ENCODE data around the gene NEK1. TPM values are rescaled to one million over a fixed set of nuclear protein-coding genes. Genes with fewer than 3 reads are reported as not detected.

Gene NEK1
- polyA plus RNA-seq, 1 of the 3 experiments (the other 2 are of a cell fraction), result 2.0 TPM

DNA sequence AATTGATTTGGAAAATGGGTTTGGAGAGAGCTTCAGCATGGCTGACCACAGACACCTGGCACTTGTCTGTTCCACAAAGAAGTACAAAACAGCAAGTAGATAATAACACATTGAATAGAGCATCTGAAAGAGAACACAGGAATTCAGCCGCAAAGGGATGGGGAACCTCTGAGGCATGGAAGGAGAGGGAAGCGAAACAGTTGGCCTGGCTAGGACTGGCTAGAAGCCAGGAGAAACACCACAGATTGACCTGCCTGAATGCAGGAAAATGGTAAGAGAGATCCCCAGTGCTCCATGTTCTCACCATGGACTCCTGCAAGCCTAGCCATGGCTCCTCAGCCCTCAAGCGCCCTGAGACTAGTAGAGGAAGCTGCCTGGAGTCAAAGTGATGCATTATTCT lies 171.9 kb downstream of the NEK1 start (continued):
- TF ChIP-seq, protein P1, sequence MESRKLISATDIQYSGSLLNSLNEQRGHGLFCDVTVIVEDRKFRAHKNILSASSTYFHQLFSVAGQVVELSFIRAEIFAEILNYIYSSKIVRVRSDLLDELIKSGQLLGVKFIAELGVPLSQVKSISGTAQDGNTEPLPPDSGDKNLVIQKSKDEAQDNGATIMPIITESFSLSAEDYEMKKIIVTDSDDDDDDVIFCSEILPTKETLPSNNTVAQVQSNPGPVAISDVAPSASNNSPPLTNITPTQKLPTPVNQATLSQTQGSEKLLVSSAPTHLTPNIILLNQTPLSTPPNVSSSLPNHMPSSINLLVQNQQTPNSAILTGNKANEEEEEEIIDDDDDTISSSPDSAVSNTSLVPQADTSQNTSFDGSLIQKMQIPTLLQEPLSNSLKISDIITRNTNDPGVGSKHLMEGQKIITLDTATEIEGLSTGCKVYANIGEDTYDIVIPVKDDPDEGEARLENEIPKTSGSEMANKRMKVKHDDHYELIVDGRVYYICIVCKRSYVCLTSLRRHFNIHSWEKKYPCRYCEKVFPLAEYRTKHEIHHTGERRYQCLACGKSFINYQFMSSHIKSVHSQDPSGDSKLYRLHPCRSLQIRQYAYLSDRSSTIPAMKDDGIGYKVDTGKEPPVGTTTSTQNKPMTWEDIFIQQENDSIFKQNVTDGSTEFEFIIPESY (IDR thresholded peaks at IDR 0.05; ENCODE audit: borderline replicate concordance, low read depth), result no peak
- TF ChIP-seq, protein P2, sequence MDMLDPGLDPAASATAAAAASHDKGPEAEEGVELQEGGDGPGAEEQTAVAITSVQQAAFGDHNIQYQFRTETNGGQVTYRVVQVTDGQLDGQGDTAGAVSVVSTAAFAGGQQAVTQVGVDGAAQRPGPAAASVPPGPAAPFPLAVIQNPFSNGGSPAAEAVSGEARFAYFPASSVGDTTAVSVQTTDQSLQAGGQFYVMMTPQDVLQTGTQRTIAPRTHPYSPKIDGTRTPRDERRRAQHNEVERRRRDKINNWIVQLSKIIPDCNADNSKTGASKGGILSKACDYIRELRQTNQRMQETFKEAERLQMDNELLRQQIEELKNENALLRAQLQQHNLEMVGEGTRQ (IDR thresholded peaks at IDR 0.05; ENCODE audit: borderline replicate concordance, low read depth, low read length), result no peak
- TF ChIP-seq YY1 (IDR thresholded peaks at IDR 0.05; ENCODE audit: low read depth), result no peak
- TF ChIP-seq NFIC (IDR thresholded peaks at IDR 0.05; ENCODE audit: borderline replicate concordance), result no peak
- no peak for TF ChIP-seq SMC3 (IDR thresholded peaks at IDR 0.05; ENCODE audit: low read depth, low read length)

DNA sequence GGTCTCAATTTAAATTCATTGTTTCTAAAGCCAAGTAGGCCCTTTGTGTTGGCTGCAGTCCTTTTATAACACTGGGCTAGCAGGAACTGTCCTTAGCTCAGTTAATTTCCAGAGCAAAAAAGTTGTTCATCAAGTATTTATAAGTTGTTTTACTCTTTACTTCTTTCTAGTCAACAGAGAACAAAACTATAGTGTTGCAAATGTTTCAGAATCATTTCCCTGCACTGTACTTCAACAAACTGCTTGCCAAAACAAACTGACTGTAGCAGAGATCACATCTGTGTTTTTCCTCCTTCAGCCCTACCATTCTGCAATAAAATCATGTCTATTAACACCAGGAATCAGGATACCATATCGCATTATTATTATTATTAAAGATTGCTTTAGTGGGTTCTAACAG lies 173.1 kb downstream of the NEK1 start:
- ChIA-PET POLR2A (no interaction called here), CTCF (interaction anchor here (1.0 kb wide), 1 partner anchor 428 kb away, joined by 3 read pairs; no protein-coding TSS in a partner anchor)
- TF ChIP-seq NFIC (IDR thresholded peaks at IDR 0.05; ENCODE audit: borderline replicate concordance) (no peak), TAF1 (IDR thresholded peaks at IDR 0.05; ENCODE audit: borderline replicate concordance, low read depth, low read length) (no peak), GATA2 (CRISPR knock-in tag; IDR thresholded peaks at IDR 0.05) (no peak), TCF12 (IDR thresholded peaks at IDR 0.05) (no peak), CHD2 (IDR thresholded peaks at IDR 0.05; ENCODE audit: low read length, partially characterized antibody) (no peak), TEAD4 (IDR thresholded peaks at IDR 0.05; ENCODE audit: borderline replicate concordance, insufficient read depth) (no peak), NRF1 (IDR thresholded peaks at IDR 0.05; ENCODE audit: low read depth, low read length) (no peak), YY1 (IDR thresholded peaks at IDR 0.05; ENCODE audit: low read depth) (no peak), SMC3 (IDR thresholded peaks at IDR 0.05; ENCODE audit: low read depth, low read length) (no peak)
- TF ChIP-seq, protein P2 (IDR thresholded peaks at IDR 0.05; ENCODE audit: borderline replicate concordance, low read depth, low read length), result no peak
- TF ChIP-seq, protein P3, sequence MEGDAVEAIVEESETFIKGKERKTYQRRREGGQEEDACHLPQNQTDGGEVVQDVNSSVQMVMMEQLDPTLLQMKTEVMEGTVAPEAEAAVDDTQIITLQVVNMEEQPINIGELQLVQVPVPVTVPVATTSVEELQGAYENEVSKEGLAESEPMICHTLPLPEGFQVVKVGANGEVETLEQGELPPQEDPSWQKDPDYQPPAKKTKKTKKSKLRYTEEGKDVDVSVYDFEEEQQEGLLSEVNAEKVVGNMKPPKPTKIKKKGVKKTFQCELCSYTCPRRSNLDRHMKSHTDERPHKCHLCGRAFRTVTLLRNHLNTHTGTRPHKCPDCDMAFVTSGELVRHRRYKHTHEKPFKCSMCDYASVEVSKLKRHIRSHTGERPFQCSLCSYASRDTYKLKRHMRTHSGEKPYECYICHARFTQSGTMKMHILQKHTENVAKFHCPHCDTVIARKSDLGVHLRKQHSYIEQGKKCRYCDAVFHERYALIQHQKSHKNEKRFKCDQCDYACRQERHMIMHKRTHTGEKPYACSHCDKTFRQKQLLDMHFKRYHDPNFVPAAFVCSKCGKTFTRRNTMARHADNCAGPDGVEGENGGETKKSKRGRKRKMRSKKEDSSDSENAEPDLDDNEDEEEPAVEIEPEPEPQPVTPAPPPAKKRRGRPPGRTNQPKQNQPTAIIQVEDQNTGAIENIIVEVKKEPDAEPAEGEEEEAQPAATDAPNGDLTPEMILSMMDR (IDR thresholded peaks at IDR 0.05), result no peak
- TF ChIP-seq, protein P4, sequence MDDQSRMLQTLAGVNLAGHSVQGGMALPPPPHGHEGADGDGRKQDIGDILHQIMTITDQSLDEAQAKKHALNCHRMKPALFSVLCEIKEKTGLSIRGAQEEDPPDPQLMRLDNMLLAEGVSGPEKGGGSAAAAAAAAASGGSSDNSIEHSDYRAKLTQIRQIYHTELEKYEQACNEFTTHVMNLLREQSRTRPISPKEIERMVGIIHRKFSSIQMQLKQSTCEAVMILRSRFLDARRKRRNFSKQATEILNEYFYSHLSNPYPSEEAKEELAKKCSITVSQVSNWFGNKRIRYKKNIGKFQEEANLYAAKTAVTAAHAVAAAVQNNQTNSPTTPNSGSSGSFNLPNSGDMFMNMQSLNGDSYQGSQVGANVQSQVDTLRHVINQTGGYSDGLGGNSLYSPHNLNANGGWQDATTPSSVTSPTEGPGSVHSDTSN (IDR thresholded peaks at IDR 0.05), result no peak
- TF ChIP-seq, protein P5, sequence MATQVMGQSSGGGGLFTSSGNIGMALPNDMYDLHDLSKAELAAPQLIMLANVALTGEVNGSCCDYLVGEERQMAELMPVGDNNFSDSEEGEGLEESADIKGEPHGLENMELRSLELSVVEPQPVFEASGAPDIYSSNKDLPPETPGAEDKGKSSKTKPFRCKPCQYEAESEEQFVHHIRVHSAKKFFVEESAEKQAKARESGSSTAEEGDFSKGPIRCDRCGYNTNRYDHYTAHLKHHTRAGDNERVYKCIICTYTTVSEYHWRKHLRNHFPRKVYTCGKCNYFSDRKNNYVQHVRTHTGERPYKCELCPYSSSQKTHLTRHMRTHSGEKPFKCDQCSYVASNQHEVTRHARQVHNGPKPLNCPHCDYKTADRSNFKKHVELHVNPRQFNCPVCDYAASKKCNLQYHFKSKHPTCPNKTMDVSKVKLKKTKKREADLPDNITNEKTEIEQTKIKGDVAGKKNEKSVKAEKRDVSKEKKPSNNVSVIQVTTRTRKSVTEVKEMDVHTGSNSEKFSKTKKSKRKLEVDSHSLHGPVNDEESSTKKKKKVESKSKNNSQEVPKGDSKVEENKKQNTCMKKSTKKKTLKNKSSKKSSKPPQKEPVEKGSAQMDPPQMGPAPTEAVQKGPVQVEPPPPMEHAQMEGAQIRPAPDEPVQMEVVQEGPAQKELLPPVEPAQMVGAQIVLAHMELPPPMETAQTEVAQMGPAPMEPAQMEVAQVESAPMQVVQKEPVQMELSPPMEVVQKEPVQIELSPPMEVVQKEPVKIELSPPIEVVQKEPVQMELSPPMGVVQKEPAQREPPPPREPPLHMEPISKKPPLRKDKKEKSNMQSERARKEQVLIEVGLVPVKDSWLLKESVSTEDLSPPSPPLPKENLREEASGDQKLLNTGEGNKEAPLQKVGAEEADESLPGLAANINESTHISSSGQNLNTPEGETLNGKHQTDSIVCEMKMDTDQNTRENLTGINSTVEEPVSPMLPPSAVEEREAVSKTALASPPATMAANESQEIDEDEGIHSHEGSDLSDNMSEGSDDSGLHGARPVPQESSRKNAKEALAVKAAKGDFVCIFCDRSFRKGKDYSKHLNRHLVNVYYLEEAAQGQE (IDR thresholded peaks at IDR 0.05; ENCODE audit: low read depth, low read length), result no peak
- no peaks in the 10 kb centered on the region for H3K27me3 ChIP-seq (ENCODE audit: insufficient read depth)
- H3K4me2 ChIP-seq, result no peak overlapping the region
- peaks cover 0 to 10% of the 10 kb centered on the region in 2 experiments for H3K36me3 ChIP-seq (replicated peaks in 1 of 2; ENCODE audit: control insufficient read depth in 1 of 2, insufficient read depth in 2 of 2, low read length in 1 of 2)
- H2AFZ ChIP-seq (ENCODE audit: low read depth), result no peak overlapping the region
- H3K27ac ChIP-seq (ENCODE audit: low read depth in 2 of 2, low read length in 1 of 2), result peak overlapping the region; percentile 1 to 6; a peak in 2 of 4 replicates
- no peak overlapping the region for H3K9ac ChIP-seq
- 75% methylated on average over 1 of the region's 1 CpG for WGBS (ENCODE audit: low lambda C conversion rate)
- peaks cover 0 to 9% of the 10 kb centered on the region in 2 experiments; a peak in 2 of 4 replicates for H3K4me1 ChIP-seq (ENCODE audit: control insufficient read depth in 1 of 2, insufficient read depth in 2 of 2, low read depth in 1 of 2, low read length in 1 of 2)
- no peak for DNase-seq
- H4K20me1 ChIP-seq (ENCODE audit: insufficient read depth), result no peaks in the 10 kb centered on the region
- H3K9me3 ChIP-seq, result peaks cover 11% of the 10 kb centered on the region; the same call in 1 of the 2 replicates
- H3K79me2 ChIP-seq (ENCODE audit: insufficient read depth), result no peaks in the 10 kb centered on the region
- H3K9me2 ChIP-seq, result no peaks in the 10 kb centered on the region
- H3K4me3 ChIP-seq (ENCODE audit: low read depth in 2 of 2, low read length in 1 of 2), result no peak overlapping the region
- H3F3A ChIP-seq (replicated peaks; ENCODE audit: insufficient read depth), result no peaks in the 10 kb centered on the region
